SK-N-MC (cell line): Measurements from ENCODE around the gene SMARCD1.
"Not testable (repeated sequence)": the region's sequence is repeated elsewhere in the genome, so short reads cannot be mapped to it uniquely, and the experiment has no call there.

ENCODE experiments used
- EZH2 ChIP-seq: fragments of 200-600 bp; sonication (generic); IDR thresholded peaks from one replicate; pipeline ENCODE4 v1.6.1; 2017; ENCODE audit warnings: antibody characterized with exemption
- FOXP2 ChIP-seq: optimal IDR thresholded peaks from 2 replicates; pipeline ENCODE3; 2011; ENCODE audit warnings: mild to moderate bottlenecking, moderate library complexity; ENCODE audit not compliant: insufficient read depth; ENCODE audit errors: extremely low read length, control extremely low read depth
- POLR2AphosphoS5 ChIP-seq: IDR thresholded peaks from 2 replicates; pipeline ENCODE4 v1.6.1; 2012; ENCODE audit warnings: mild to moderate bottlenecking, low read depth, low read length, borderline replicate concordance

DNA sequence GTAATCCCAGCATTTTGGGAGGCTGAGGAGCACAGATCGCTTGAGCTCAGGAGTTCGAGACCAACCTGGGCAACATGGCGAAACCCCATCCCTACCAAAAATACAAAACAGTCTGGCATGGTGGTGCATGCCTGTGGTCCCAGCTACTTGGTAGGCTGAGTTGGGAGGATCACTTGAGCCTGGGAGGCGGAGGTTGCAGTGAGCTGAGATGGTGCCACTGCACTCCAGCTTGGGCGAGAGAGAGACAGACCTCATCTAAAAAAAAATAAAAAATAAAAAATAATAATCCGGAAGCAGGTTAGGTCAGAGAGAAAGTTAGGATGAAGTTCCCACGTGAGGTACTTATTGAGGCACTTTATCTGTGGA is 750 bp upstream of the SMARCD1 start:
- TF ChIP-seq EZH2, POLR2AphosphoS5, FOXP2: not testable (repeated sequence)
